ENCODE data around the gene OR2T35.

DNA sequence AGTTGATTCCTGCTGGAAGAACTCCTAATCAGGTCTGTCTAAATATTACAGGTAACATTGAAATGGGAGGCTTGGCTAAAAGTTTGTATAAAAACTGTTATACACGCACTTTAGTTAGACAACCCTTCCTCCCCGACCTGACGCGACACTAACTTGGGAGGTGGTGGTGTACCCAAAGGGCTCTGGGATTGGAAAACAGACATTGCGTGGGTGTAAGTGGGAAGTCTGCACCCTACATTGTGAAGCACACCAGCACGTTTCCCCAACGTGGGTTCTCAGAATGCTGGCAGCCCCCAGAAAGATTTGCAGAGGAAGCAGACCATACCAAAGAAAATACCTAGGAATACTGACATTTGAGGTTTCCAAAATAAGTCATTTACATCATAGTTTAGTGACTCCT is 27.0 kb downstream of the OR2T35 start:
- TF ChIP-seq YY1 (IDR thresholded peaks at IDR 0.05) = no peak
- no peak for TF ChIP-seq CTCF (IDR thresholded peaks at IDR 0.05; ENCODE audit: low read depth, low read length, missing input control)
- TF ChIP-seq MAX (IDR thresholded peaks at IDR 0.05) = no peak
- no peak for TF ChIP-seq SP1 (IDR thresholded peaks at IDR 0.05)
- no peak for TF ChIP-seq GABPA (IDR thresholded peaks at IDR 0.05 in 1 of 2, conservative IDR thresholded peaks at IDR 0.05 in 1 of 2)
- TF ChIP-seq FOXA1 (IDR thresholded peaks at IDR 0.05) = no peak
- no peak for TF ChIP-seq EGR1 (IDR thresholded peaks at IDR 0.05; ENCODE audit: low read depth in 2 of 2)
- TF ChIP-seq, protein P1, sequence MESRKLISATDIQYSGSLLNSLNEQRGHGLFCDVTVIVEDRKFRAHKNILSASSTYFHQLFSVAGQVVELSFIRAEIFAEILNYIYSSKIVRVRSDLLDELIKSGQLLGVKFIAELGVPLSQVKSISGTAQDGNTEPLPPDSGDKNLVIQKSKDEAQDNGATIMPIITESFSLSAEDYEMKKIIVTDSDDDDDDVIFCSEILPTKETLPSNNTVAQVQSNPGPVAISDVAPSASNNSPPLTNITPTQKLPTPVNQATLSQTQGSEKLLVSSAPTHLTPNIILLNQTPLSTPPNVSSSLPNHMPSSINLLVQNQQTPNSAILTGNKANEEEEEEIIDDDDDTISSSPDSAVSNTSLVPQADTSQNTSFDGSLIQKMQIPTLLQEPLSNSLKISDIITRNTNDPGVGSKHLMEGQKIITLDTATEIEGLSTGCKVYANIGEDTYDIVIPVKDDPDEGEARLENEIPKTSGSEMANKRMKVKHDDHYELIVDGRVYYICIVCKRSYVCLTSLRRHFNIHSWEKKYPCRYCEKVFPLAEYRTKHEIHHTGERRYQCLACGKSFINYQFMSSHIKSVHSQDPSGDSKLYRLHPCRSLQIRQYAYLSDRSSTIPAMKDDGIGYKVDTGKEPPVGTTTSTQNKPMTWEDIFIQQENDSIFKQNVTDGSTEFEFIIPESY (IDR thresholded peaks at IDR 0.05) = no peak
- TF ChIP-seq REST (IDR thresholded peaks at IDR 0.05) = no peak
- no peak for TF ChIP-seq JUND (IDR thresholded peaks at IDR 0.05)
- no peak for TF ChIP-seq TAF1 (conservative IDR thresholded peaks at IDR 0.05)
- no peak for TF ChIP-seq ATF3 (IDR thresholded peaks at IDR 0.05)
- TF ChIP-seq RAD21 (IDR thresholded peaks at IDR 0.05) = no peak
